Spleen (tissue), 11 donors: ENCODE measurements around the gene ECHDC3. TPM values are rescaled to one million over a fixed set of nuclear protein-coding genes. Genes with fewer than 3 reads are reported as not detected.
A peak's percentile ranks its signal among the peaks of the same experiment; 100 is the strongest.
"Not testable (repeated sequence)": the region's sequence is repeated elsewhere in the genome, so short reads cannot be mapped to it uniquely, and the experiment has no call there.

ENCODE experiments used
- DNase-seq: peaks from one replicate; pipeline ENCODE4 v3.0.0-alpha.2; 2020
- H3K27ac ChIP-seq, 8 donors: fragments of 200-600 bp; sonication (generic) in 7 of 8; 1 replicate in 4 of 8; 2 replicates in 4 of 8; pipeline versions ENCODE4 v1.5.0 to v1.8.0; 2016 to 2021; ENCODE audit warnings: inconsistent platforms in 4 of 8, mild to moderate bottlenecking in 4 of 8, moderate library complexity in 1 of 8
- H3K27me3 ChIP-seq, 7 donors: fragments of 200-600 bp; sonication (generic) in 6 of 7; replicated peaks in 1 of 7; 1 replicate in 4 of 7; 2 replicates in 3 of 7; pipeline versions ENCODE4 v1.5.0 to v1.8.0; 2016 to 2021; ENCODE audit warnings: inconsistent platforms in 3 of 7, mild to moderate bottlenecking in 1 of 7
- H3K36me3 ChIP-seq, 6 donors: fragments of 200-600 bp; sonication (generic) in 5 of 6; 1 replicate in 4 of 6; 2 replicates in 2 of 6; pipeline versions ENCODE4 v1.5.0 to v1.8.0; 2016 to 2021; ENCODE audit warnings: inconsistent platforms in 2 of 6
- H3K4me1 ChIP-seq, 6 donors: fragments of 200-600 bp; sonication (generic) in 5 of 6; 1 replicate in 3 of 6; 2 replicates in 3 of 6; pipeline versions ENCODE4 v1.5.0 to v1.8.0; 2016 to 2021; ENCODE audit warnings: inconsistent platforms in 3 of 6
- H3K4me3 ChIP-seq, 8 donors: fragments of 200-600 bp; sonication (generic) in 7 of 8; 1 replicate in 4 of 8; 2 replicates in 4 of 8; pipeline versions ENCODE4 v1.5.0 to v1.8.0; 2016 to 2021; ENCODE audit warnings: inconsistent platforms in 4 of 8, mild to moderate bottlenecking in 4 of 8, moderate library complexity in 2 of 8
- H3K9me3 ChIP-seq, 8 donors: fragments of 200-600 bp; sonication (generic) in 7 of 8; 1 replicate in 4 of 8; 2 replicates in 4 of 8; pipeline versions ENCODE4 v1.5.0 to v1.8.0; 2016 to 2021; ENCODE audit warnings: inconsistent platforms in 4 of 8
- CTCF ChIP-seq, 11 experiments: fragments of 200-600 bp in 7 of 11; fragments of 450-650 bp in 4 of 11; sonication (generic) in 4 of 11; IDR thresholded peaks in 8 of 11; conservative IDR thresholded peaks in 3 of 11; 1 replicate in 7 of 11; 2 replicates in 4 of 11; pipeline versions ENCODE4 v1.4.0 to v1.8.0; 2016 to 2021; ENCODE audit warnings: antibody characterized with exemption in 11 of 11, inconsistent platforms in 4 of 11, mild to moderate bottlenecking in 1 of 11
- POLR2A ChIP-seq, 3 donors: fragments of 450-650 bp; IDR thresholded peaks; one replicate each; pipeline ENCODE4 v1.5.1; 2017; ENCODE audit warnings: antibody characterized with exemption in 3 of 3, mild to moderate bottlenecking in 1 of 3
- POLR2AphosphoS5 ChIP-seq, 3 donors: sonication (generic); formaldehyde crosslinking; IDR thresholded peaks; one replicate each; pipeline ENCODE4 v1.5.1; 2017; ENCODE audit warnings: antibody characterized with exemption in 3 of 3
- WGBS, 5 donors: extraction: QIAGEN DNeasy Blood & Tissue Kit in 3 of 5; methylation state at CpG; one replicate each; pipeline versions ENCODE4 v1.1.5 to v1.1.7; 2013 to 2018; 5-methylcytosine and 5-hydroxymethylcytosine counted together
- intact Hi-C: fragments of 100-400 bp; cut with DNase I; formaldehyde crosslinking; loops from one replicate; pipeline ENCODE4 v1.15.0; 2023; ENCODE audit warnings: low total_unique reads
- polyA plus RNA-seq, 3 donors: library from polyadenylated mRNA; stranded (reverse); fragments of 200-250 nt; gene quantifications; one replicate each; pipeline ENCODE4 v1.2.1, GENCODE V29; 2013
- total RNA-seq, 7 donors: library from RNA; depleted of rRNA in 3 of 7; stranded (reverse); fragments of >200 nt in 3 of 7; fragmentation: NEBNext Ultra II Directional in 4 of 7; extraction: Animal tissue kit (Norgen Biotek cat#: 25700) in 4 of 7; gene quantifications; one replicate each; pipeline versions ENCODE4 v1.1.0 to v1.2.1, GENCODE V29; 2016 to 2021
- donor health status: healthy with polysubstance abuse.
- donor health status: DM: no; HTN: no; CAD: no; lungs with moderate emphysema.
- donor health status: DM: no; HTN: no; CAD: no.
- donor health status: Bipolar disorder and iron deficiency.
- donor health status: healthy.
- donor health status: DM: no; HTN: no; CAD: no.
- donor health status: DM: yes; HTN: yes; CAD: no.

ECHDC3 gene
- total and polyA plus RNA-seq, 10 donors, result 5.6 to 49.7 (median 16.7) TPM

- 80 to 93% (median 90%) methylated on average over 2 to 3 of the region's 3 CpGs for WGBS, 5 donors
- TF ChIP-seq POLR2AphosphoS5 (IDR thresholded peaks at IDR 0.05), result no peak
- TF ChIP-seq CTCF (IDR thresholded peaks at IDR 0.05 in 8 of 11, conservative IDR thresholded peaks at IDR 0.05 in 3 of 11), result no peak
- no peak for TF ChIP-seq POLR2A (IDR thresholded peaks at IDR 0.05)
Measured at GRCh38 chr10:11729790-11730315, 12.3 kb upstream of the ECHDC3 start.

GRCh38 chr10:11730779-11731178 is 11.4 kb upstream of the ECHDC3 start:
- Histone ChIP-seq H3K9me3 (peaks cover 0 to 35% (median 9%) of the 10 kb centered on the region in 8 donors), H3K36me3 (no peaks in the 10 kb centered on the region), H3K4me1 (no peaks in the 10 kb centered on the region), H3K27me3 (no peaks in the 10 kb centered on the region), H3K4me3 (no peak overlapping the region), H3K27ac (no peak overlapping the region)
- 94 to 100% (median 96%) methylated on average over 2 to 5 of the region's 5 CpGs for WGBS, 5 donors
- intact Hi-C loops, result no loop called here
- TF ChIP-seq CTCF (IDR thresholded peaks at IDR 0.05 in 8 of 11, conservative IDR thresholded peaks at IDR 0.05 in 3 of 11) (no peak), POLR2AphosphoS5 (IDR thresholded peaks at IDR 0.05) (no peak), POLR2A (IDR thresholded peaks at IDR 0.05) (no peak)
- DNase-seq, result peak; percentile 58

More at GRCh38 chr10:11729790-11730315, 12.3 kb upstream of the ECHDC3 start:
- no peak for DNase-seq
- H3K36me3 ChIP-seq, result no peaks in the 10 kb centered on the region
- no peak overlapping the region for H3K4me3 ChIP-seq
- intact Hi-C loops, result loop anchor here (5.0 kb wide), 1 partner anchor 213 kb away; no protein-coding TSS in a partner anchor
- H3K4me1 ChIP-seq, result peaks cover 0 to 8% (median 6%) of the 10 kb centered on the region in 6 donors
- H3K27me3 ChIP-seq, result no peaks in the 10 kb centered on the region
- no peak overlapping the region for H3K27ac ChIP-seq
- H3K9me3 ChIP-seq, result peaks cover 0 to 35% (median 9%) of the 10 kb centered on the region in 8 donors

- H3K27ac ChIP-seq, result peak overlapping the region in 1 of 8 donors; percentile 65
- H3K4me3 ChIP-seq, result peak overlapping the region in 2 of 8 donors; percentile 24 to 28
- 100% methylated on average over 2 of the region's 15 CpGs; no CpG with 5 or more reads in 4 of the 5 donors for WGBS, 5 donors
- H3K4me1 ChIP-seq, result peaks cover 4 to 13% (median 5%) of the 10 kb centered on the region in 6 donors
- intact Hi-C loops, H3K36me3 ChIP-seq, H3K27me3 ChIP-seq, H3K9me3 ChIP-seq: not testable (repeated sequence)
- DNase-seq, result peak; percentile 55
Measured at GRCh38 chr10:11736767-11737166, 5.4 kb upstream of the ECHDC3 start.

- H3K27me3 ChIP-seq, H3K9me3 ChIP-seq, intact Hi-C loops, H3K36me3 ChIP-seq: not testable (repeated sequence)
- H3K4me1 ChIP-seq, result peaks cover 5 to 17% (median 9%) of the 10 kb centered on the region in 6 donors
- 56 to 84% (median 75%) methylated on average over 18 to 27 of the region's 27 CpGs for WGBS, 5 donors
- peak overlapping the region in 3 of 8 donors; percentile 17 to 65 (median 57) for H3K27ac ChIP-seq
- H3K4me3 ChIP-seq, result peak overlapping the region in 3 of 8 donors; percentile 9 to 28 (median 24)
- DNase-seq, result peak; percentile 57
Measured at GRCh38 chr10:11737258-11738032, 4.7 kb upstream of the ECHDC3 start.

GRCh38 chr10:11740907-11741306 is 1.3 kb upstream of the ECHDC3 start:
- 93 to 97% (median 94%) methylated on average over 11 of the region's 11 CpGs for WGBS, 5 donors
- Histone ChIP-seq H3K27ac (no peak overlapping the region), H3K27me3 (peaks cover 0 to 6% (median 0%) of the 10 kb centered on the region in 7 donors), H3K4me1 (peaks cover 6 to 33% (median 20%) of the 10 kb centered on the region in 6 donors), H3K9me3 (no peaks in the 10 kb centered on the region), H3K4me3 (no peak overlapping the region), H3K36me3 (peaks cover 0 to 4% (median 0%) of the 10 kb centered on the region in 6 donors)
- DNase-seq, result no peak
- intact Hi-C loops, result no loop called here
- TF ChIP-seq CTCF (IDR thresholded peaks at IDR 0.05 in 8 of 11, conservative IDR thresholded peaks at IDR 0.05 in 3 of 11) (no peak), POLR2A (IDR thresholded peaks at IDR 0.05) (no peak), POLR2AphosphoS5 (IDR thresholded peaks at IDR 0.05) (no peak)
